IPS DF 6.9 (cell line): ENCODE measurements around the gene PPP1R9B.

Experiments used
- DNase-seq: peaks from one replicate; pipeline ENCODE4 v3.0.0-alpha.2; 2013; ENCODE audit warnings: low read depth, low spot score
- H3K27ac ChIP-seq: one replicate; pipeline ENCODE4 v1.5.1; 2013; ENCODE audit warnings: low read length, control low read depth
- H3K27me3 ChIP-seq: 2 replicates; pipeline ENCODE4 v1.6.1; 2013; ENCODE audit warnings: mild to moderate bottlenecking, low read length; ENCODE audit not compliant: control insufficient read depth, insufficient read depth
- H3K36me3 ChIP-seq: 2 replicates; pipeline ENCODE4 v1.6.1; 2013; ENCODE audit warnings: low read length; ENCODE audit not compliant: control insufficient read depth, insufficient read depth
- H3K4me1 ChIP-seq: 2 replicates; pipeline ENCODE4 v1.6.1; 2013; ENCODE audit warnings: low read length; ENCODE audit not compliant: control insufficient read depth, insufficient read depth
- H3K4me3 ChIP-seq: 2 replicates; pipeline ENCODE4 v1.5.1; 2013; ENCODE audit warnings: mild to moderate bottlenecking, low read length
- H3K9me3 ChIP-seq: 2 replicates; pipeline ENCODE4 v1.6.1; 2013; ENCODE audit warnings: low read length, inconsistent platforms; ENCODE audit not compliant: control insufficient read depth, insufficient read depth
- WGBS: extraction: QIAGEN DNeasy Blood & Tissue Kit; methylation state at CpG from one replicate; pipeline ENCODE4 v1.1.7; 2013; ENCODE audit warnings: mixed read lengths, missing lambda C conversion rate; ENCODE audit not compliant: insufficient read length, insufficient coverage; 5-methylcytosine and 5-hydroxymethylcytosine counted together

PPP1R9B gene

DNA sequence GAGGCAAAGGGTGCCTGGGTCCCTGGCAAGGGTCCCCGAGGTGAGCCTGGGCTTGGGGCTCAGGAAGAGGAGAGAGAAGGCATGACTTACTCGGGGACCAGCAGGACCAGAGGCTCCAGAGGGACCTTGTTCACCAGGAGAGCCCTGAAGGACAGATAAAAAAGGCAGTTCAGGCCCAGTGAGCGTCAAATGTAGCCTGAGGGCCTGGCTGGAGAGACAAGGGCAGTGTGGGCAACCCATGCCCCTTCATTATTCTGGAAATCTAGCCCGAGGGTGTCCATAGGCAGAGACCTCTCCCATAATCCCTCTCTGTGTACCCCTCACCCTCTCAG is 36.9 kb upstream of the PPP1R9B start:
- no peak overlapping the region for H3K27ac ChIP-seq
- no peaks in the 10 kb centered on the region for H3K9me3 ChIP-seq
- peaks cover 47% of the 10 kb centered on the region; the same call in 1 of the 2 replicates for H3K36me3 ChIP-seq
- no CpG with 5 or more reads among the region's 4 CpGs for WGBS
- DNase-seq, result no peak
- peaks cover 1% of the 10 kb centered on the region; the same call in 1 of the 2 replicates for H3K4me1 ChIP-seq
- no peaks in the 10 kb centered on the region for H3K27me3 ChIP-seq
- H3K4me3 ChIP-seq, result no peak overlapping the region

DNA sequence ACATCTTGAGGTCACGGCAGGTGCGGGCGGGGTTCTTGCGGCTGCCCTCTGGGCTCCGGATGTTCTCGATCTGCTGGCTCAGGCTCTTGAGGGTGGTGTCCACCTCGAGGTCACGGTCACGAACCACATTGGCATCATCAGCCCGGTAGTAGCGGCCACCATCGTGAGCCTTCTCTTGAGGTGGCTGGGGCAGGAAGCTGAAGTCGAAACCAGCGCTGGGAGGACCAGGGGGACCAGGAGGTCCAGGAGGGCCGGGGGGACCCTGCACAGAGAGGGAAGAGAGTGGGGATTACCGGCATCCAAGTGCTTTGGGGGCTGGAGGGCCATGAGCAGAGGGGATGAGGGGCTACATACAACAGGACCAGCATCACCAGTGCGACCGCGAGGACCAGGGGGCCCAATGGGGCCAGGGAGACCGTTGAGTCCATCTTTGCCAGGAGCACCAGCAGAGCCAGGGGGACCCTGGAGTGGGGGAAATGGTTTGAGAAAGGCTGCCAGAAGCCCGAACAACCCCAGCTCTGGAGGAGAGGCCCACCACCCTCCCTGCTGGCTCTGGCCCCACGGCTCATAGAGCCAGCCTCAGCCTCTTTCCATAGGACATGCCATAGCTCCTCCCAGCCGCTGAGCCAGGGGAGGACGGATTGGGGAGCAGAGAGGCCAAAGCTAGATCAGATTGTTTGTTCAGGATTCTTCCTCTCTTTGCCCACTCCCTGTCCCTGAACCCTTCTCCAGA is 36.4 kb upstream of the PPP1R9B start:
- Histone ChIP-seq H3K27ac (no peak overlapping the region), H3K36me3 (peaks cover 44% of the 10 kb centered on the region; the same call in 1 of the 2 replicates), H3K4me3 (no peak overlapping the region), H3K9me3 (no peaks in the 10 kb centered on the region), H3K4me1 (peaks cover 1% of the 10 kb centered on the region; the same call in 1 of the 2 replicates), H3K27me3 (no peaks in the 10 kb centered on the region)
- no CpG with 5 or more reads among the region's 24 CpGs for WGBS
- no peak for DNase-seq

DNA sequence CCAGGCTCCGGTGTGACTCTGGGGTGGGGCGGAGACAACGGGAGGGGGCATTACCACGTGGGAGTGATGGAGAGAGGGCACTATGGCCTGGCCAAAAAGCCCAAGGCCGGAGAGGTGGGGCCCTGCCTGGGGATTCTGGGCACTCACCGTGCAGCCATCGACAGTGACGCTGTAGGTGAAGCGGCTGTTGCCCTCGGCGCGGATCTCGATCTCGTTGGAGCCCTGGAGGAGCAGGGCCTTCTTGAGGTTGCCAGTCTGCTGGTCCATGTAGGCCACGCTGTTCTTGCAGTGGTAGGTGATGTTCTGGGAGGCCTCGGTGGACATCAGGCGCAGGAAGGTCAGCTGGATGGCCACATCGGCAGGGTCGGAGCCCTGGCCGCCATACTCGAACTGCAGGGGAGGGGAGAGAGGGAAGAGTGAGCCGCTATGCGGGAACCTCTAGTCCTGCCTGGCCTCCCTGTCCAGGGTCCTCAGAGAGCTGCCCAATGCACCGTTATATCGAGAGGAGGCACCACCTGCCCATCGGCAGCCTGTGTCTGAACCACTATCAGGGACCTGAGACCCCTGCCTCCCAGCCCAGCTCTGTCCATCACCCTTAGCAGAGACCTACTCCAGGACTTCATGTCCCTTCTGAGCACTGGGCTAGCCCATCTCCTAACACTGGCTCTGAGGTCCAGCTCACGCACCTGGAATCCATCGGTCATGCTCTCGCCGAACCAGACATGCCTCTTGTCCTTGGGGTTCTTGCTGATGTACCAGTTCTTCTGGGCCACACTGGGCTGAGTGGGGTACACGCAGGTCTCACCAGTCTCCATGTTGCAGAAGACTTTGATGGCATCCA is 35.4 kb upstream of the PPP1R9B start:
- H3K4me3 ChIP-seq, result no peak overlapping the region
- peaks cover 35% of the 10 kb centered on the region; the same call in 1 of the 2 replicates for H3K36me3 ChIP-seq
- no peak for DNase-seq
- no peaks in the 10 kb centered on the region for H3K9me3 ChIP-seq
- H3K27ac ChIP-seq, result no peak overlapping the region
- H3K4me1 ChIP-seq, result peaks cover 1% of the 10 kb centered on the region; the same call in 1 of the 2 replicates
- H3K27me3 ChIP-seq, result no peaks in the 10 kb centered on the region
- no CpG with 5 or more reads among the region's 31 CpGs for WGBS

DNA sequence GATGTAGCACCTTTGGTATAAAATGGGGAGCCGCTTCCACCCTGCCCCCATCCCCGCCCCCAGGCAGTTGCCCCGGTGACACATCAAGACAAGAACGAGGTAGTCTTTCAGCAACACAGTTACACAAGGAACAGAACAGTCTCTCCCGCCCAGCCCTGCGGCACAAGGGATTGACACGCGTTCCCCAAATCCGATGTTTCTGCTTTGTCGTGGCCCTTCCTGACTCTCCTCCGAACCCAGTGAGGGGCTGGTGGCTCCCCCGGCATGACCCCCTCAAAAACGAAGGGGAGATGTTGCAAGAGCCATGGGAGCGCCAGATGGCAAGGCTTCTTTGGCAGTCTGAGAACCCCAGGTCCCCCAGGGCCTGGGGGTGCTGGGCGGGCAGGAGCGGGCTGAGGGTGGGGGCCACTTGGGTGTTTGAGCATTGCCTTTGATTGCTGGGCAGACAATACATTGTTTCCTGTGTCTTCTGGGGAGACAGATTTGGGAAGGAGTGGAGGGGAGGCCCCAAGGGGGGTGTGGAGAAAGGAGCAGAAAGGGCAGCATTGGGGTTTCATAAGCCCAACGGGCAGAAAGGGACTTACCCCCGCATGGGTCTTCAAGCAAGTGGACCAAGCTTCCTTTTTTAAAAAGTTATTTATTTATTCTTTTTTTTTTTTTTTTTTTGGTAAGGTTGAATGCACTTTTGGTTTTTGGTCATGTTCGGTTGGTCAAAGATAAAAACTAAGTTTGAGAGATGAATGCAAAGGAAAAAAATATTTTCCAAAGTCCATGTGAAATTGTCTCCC is 34.3 kb upstream of the PPP1R9B start:
- H3K9me3 ChIP-seq, result no peaks in the 10 kb centered on the region
- H3K36me3 ChIP-seq, result peaks cover 33% of the 10 kb centered on the region; the same call in 1 of the 2 replicates
- no peak for DNase-seq
- WGBS, result no CpG with 5 or more reads among the region's 19 CpGs
- H3K27me3 ChIP-seq, result no peaks in the 10 kb centered on the region
- H3K27ac ChIP-seq, result no peak overlapping the region
- peaks cover 1% of the 10 kb centered on the region; the same call in 1 of the 2 replicates for H3K4me1 ChIP-seq
- no peak overlapping the region for H3K4me3 ChIP-seq

DNA sequence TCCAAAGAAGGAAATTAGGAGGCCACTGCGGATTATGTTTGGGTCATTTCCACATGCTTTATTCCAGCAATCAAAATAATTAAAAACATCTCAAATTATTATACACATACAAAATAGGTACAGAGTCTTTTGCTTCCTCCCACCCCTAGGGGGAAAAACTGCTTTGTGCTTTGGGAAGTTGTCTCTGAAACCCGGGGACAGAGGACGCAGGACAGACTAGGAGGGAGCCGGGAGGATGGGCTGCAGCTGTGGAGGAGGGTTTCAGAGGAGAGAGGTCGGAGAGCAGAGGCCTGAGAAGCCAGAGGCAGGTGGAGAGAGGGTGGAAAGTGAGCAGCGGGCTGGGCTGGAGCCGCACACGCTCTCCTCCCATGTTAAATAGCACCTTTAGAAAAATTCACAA is 33.6 kb upstream of the PPP1R9B start:
- Histone ChIP-seq H3K27ac (no peak overlapping the region), H3K27me3 (no peaks in the 10 kb centered on the region), H3K9me3 (no peaks in the 10 kb centered on the region), H3K36me3 (peaks cover 30% of the 10 kb centered on the region; the same call in 1 of the 2 replicates), H3K4me1 (peaks cover 1% of the 10 kb centered on the region; the same call in 1 of the 2 replicates), H3K4me3 (no peak overlapping the region)
- no peak for DNase-seq
- WGBS, result no CpG with 5 or more reads among the region's 8 CpGs

DNA sequence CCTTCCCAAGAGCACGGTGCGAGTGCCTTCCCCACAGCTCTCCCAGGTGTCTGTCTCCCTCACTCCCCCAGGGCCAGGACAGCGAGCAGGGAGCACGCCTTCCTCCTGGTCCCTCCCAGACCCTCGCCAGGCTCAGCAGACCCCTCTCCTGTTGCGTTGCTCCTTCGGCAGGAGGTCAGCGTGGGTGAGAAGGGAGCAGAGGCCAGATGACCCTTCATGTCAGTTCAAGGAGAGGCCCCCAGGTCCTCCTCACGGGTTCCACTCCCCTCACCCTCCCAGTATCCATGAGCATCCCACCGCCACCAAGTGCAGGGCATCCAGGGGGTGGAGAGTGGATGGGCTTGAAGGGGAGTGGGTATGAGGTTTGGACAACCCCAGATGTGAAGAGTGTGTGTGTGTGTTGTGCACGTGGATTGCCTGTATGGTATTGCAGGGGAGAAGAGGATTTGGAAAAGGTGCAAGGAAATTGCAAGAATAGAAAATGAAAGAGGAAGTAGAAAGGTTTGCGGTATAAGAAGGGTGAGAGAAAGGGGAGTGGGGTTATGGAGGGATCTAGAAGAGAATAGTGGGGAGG is 33.0 kb upstream of the PPP1R9B start:
- no peaks in the 10 kb centered on the region for H3K27me3 ChIP-seq
- 100% methylated on average over 1 of the region's 12 CpGs for WGBS
- DNase-seq, result no peak
- H3K4me1 ChIP-seq, result peaks cover 1% of the 10 kb centered on the region; the same call in 1 of the 2 replicates
- no peak overlapping the region for H3K27ac ChIP-seq
- H3K9me3 ChIP-seq, result no peaks in the 10 kb centered on the region
- peaks cover 25% of the 10 kb centered on the region; the same call in 1 of the 2 replicates for H3K36me3 ChIP-seq
- H3K4me3 ChIP-seq, result no peak overlapping the region

DNA sequence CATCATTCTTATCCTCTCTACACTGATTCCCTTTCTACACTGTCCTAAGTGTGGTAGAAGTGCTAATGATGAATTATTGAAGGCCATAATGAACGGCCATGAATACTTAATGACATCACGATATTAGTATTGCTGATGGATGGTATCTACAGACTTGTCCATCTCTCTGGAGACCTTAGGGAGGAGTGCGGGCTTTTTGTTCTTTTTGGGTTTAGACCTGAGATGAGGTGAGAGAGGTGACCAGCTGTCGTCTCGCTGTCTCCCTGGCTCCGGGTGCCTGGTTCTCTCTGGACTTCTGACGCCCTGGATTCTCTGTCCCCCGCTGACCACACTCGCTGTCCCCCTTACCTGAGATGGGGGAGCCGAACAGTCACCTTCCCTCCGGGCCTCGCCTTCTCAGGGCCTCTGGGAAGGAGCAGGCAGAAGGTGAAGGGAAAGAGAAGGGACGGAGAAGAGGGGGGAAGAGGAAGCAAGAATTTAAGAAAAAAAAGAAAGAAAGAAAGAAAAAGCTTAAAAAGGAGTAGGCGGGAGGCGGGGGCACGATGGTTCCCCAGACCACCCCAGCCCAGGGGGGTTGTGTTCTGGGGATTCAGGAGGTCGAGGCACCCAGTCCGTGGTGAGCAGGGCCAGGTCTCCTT is 32.4 kb upstream of the PPP1R9B start:
- Histone ChIP-seq H3K36me3 (peaks cover 22% of the 10 kb centered on the region; the same call in 1 of the 2 replicates), H3K9me3 (no peaks in the 10 kb centered on the region), H3K4me3 (no peak overlapping the region), H3K27me3 (no peaks in the 10 kb centered on the region), H3K27ac (no peak overlapping the region), H3K4me1 (peaks cover 1% of the 10 kb centered on the region; the same call in 1 of the 2 replicates)
- no CpG with 5 or more reads among the region's 18 CpGs for WGBS
- no peak for DNase-seq

DNA sequence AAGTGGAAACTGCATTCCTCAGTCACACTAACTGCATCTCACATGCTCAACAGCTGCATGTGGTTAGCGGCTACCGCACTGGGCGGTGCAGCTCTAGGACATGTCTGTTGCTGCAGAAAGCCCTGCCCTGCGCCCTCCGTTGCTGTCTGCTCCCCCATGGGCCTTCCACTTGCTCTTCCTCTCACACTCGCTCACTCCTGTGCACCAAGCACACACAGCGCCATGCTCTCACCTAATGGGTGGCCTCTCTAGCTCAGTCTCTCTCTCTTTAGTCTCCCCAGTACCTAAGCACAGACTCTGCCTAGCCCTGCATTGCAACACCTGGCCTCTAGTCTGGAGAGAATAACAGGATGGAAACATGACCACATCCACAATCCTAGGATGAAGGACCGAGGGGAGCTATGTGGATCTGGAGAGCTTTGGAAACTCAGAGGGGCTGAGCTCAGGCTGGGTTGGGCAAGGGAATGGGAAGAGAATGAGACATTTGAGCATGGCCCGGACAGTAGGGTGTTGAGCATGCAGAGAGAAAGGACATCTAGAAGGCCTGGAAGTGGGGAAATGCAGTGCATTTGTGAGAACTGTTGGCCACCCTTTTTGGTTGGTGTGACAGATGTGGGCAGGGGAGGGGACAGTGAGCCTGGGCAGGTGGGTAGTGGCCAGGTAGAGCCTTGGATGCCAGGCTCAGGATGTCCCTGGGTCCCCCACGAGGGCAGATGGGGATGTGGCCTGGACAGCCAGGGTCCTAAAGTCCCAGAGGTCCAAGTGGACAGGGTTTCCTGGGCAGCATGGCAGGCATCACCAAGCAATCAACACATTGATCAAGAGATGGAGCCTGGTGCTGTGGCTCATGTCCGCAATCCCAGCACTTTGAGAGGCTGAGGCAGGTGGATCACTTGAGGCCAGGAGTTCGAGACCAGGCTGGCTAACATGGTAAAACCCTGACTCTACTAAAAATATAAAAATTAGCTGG is 31.4 kb upstream of the PPP1R9B start:
- Histone ChIP-seq H3K27ac (no peak overlapping the region), H3K27me3 (no peaks in the 10 kb centered on the region), H3K36me3 (peaks cover 15% of the 10 kb centered on the region; the same call in 1 of the 2 replicates), H3K4me1 (peaks cover 5% of the 10 kb centered on the region; the same call in 1 of the 2 replicates), H3K4me3 (no peak overlapping the region), H3K9me3 (no peaks in the 10 kb centered on the region)
- no peak for DNase-seq
- WGBS, result no CpG with 5 or more reads among the region's 12 CpGs

DNA sequence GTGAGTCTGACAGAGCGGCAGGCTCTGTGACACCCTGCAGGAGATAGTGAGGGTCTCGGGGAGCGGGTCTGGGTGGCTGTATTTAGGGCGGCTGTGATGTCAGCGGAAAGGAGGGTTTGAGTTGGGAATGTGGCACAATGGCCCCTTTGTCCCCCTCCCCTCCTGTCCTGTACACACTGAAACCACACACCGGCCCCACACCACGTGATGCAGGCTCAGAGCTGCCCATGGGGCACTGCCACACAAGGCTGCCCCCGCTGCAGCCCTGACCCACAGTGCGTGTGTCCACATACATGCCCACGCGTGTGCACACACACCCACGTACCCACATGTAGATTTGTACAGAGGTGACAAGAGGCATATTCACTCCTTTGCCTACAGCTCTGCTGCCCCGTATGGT is 30.7 kb upstream of the PPP1R9B start:
- Histone ChIP-seq H3K9me3 (no peaks in the 10 kb centered on the region), H3K4me1 (peaks cover 5% of the 10 kb centered on the region; the same call in 1 of the 2 replicates), H3K36me3 (peaks cover 10% of the 10 kb centered on the region; the same call in 1 of the 2 replicates), H3K27me3 (no peaks in the 10 kb centered on the region), H3K27ac (no peak overlapping the region), H3K4me3 (no peak overlapping the region)
- DNase-seq, result no peak
- no CpG with 5 or more reads among the region's 13 CpGs for WGBS
